Fibroblast of skin of right quadriceps (primary cell): ENCODE results near the gene PRELID3B.
"Not testable (repeated sequence)": the region's sequence is repeated elsewhere in the genome, so short reads cannot be mapped to it uniquely, and the experiment has no call there.

Source experiments
- DNase-seq: peaks from one replicate; pipeline ENCODE4 v3.0.0-alpha.2; 2013

The PRELID3B gene

GRCh38 chr20:59047938-59048680, 5.5 kb upstream of the PRELID3B start:
- DNase-seq = peak; percentile 76

- no peak for DNase-seq
These were observed 4.3 kb upstream of the PRELID3B start for GRCh38 chr20:59046862-59047261.

GRCh38 chr20:59044796-59045195, 2.2 kb upstream of the PRELID3B start:
- DNase-seq = no peak

- DNase-seq = no peak
These were observed 1.7 kb upstream of the PRELID3B start for GRCh38 chr20:59044295-59044694.

GRCh38 chr20:59043698-59044097, 1.1 kb upstream of the PRELID3B start:
- DNase-seq = peak; percentile 39

- peak; percentile 90 for DNase-seq
These were observed 428 bp upstream of the PRELID3B start for GRCh38 chr20:59042796-59043631.

- DNase-seq = not testable (repeated sequence)
These were observed 1.1 kb downstream of the PRELID3B start for GRCh38 chr20:59041487-59041886.

- DNase-seq = no peak
These were observed 1.9 kb downstream of the PRELID3B start for GRCh38 chr20:59040667-59041066.

- DNase-seq = no peak
These were observed 3.4 kb downstream of the PRELID3B start for GRCh38 chr20:59039233-59039632.

GRCh38 chr20:59037386-59037785, 5.2 kb downstream of the PRELID3B start:
- DNase-seq = no peak

- DNase-seq = no peak
These were observed 7.2 kb downstream of the PRELID3B start for GRCh38 chr20:59035381-59035780.

- no peak for DNase-seq
These were observed 8.9 kb downstream of the PRELID3B start for GRCh38 chr20:59033616-59034165.

GRCh38 chr20:59033093-59033492, 9.5 kb downstream of the PRELID3B start:
- DNase-seq = no peak

- DNase-seq = no peak
These were observed 9.9 kb downstream of the PRELID3B start for GRCh38 chr20:59032713-59033059.

- peak; percentile 95 for DNase-seq
These were observed 10.4 kb downstream of the PRELID3B start, which contains the start of gene ATP5F1E for GRCh38 chr20:59032023-59032712. Gene ATP5F1E (minus strand): TSS chr20:59032335. CDS start chr20:59032251, 84 bp downstream.

- DNase-seq = no peak
These were observed 11.0 kb downstream of the PRELID3B start for GRCh38 chr20:59031564-59032022.

GRCh38 chr20:59030911-59031563, 11.5 kb downstream of the PRELID3B start:
- no peak for DNase-seq

- no peak for DNase-seq
These were observed 13.8 kb downstream of the PRELID3B start for GRCh38 chr20:59028812-59029211.

GRCh38 chr20:59027741-59028320, 14.8 kb downstream of the PRELID3B start:
- DNase-seq = peak; percentile 70

GRCh38 chr20:59026904-59027740, 15.5 kb downstream of the PRELID3B start:
- no peak for DNase-seq

- no peak for DNase-seq
These were observed 17.1 kb downstream of the PRELID3B start for GRCh38 chr20:59025511-59025910.
